ENCODE measurements around the gene ROR1. TPM values are rescaled to one million over a fixed set of nuclear protein-coding genes. Genes with fewer than 3 reads are reported as not detected.

Gene ROR1
- total and polyA plus RNA-seq, 2 donors (not counting 1 experiment from before 2014, with no cell fraction given), result 0.46 to 16.0 TPM

DNA sequence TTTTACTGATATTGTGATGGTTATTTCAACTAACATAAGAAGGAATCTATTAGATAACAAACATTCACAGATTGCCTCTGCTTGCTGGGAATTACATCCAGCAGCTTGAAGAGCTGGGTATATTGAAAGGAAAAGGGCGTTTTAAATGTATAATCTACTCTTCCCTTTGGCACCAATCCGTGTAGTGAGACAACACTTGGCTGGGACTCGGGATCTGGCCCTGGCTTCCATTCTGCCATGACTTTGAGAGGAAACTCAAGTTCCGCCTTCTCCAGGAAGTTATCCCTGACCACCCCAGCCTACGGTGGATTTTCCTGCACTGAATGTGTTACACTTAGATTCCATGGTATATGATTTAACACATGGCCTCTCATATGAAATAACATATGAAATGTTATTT is 342.7 kb downstream of the ROR1 start:
- H3K27me3 ChIP-seq (replicated peaks in 1 of 4; ENCODE audit: control extremely low read depth in 1 of 4, control insufficient read depth in 3 of 4, insufficient read depth in 4 of 4, low read length in 3 of 4), result peaks cover 0 to 3% (median 0%) of the 10 kb centered on the region in 4 experiments
- intact Hi-C loops (cut with micrococcal nuclease), result no loop called here
- no peaks in the 10 kb centered on the region for H3K36me3 ChIP-seq (replicated peaks in 1 of 2; ENCODE audit: control extremely low read depth in 1 of 2, control insufficient read depth in 1 of 2, extremely low read depth in 1 of 2, insufficient read depth in 2 of 2, low read length in 1 of 2)
- H2AFZ ChIP-seq (ENCODE audit: insufficient read depth, low read depth, low read length, poor library complexity, severe bottlenecking), result no peak overlapping the region
- Mint-ChIP-seq H3K9me3 (ENCODE audit: insufficient read depth) (no peaks in the 10 kb centered on the region), H3K4me1 (no peaks in the 10 kb centered on the region), H3K27me3 (peaks cover 3% of the 10 kb centered on the region), H3K4me3 (no peak overlapping the region), H3K27ac (no peak overlapping the region)
- TF ChIP-seq, protein P1, sequence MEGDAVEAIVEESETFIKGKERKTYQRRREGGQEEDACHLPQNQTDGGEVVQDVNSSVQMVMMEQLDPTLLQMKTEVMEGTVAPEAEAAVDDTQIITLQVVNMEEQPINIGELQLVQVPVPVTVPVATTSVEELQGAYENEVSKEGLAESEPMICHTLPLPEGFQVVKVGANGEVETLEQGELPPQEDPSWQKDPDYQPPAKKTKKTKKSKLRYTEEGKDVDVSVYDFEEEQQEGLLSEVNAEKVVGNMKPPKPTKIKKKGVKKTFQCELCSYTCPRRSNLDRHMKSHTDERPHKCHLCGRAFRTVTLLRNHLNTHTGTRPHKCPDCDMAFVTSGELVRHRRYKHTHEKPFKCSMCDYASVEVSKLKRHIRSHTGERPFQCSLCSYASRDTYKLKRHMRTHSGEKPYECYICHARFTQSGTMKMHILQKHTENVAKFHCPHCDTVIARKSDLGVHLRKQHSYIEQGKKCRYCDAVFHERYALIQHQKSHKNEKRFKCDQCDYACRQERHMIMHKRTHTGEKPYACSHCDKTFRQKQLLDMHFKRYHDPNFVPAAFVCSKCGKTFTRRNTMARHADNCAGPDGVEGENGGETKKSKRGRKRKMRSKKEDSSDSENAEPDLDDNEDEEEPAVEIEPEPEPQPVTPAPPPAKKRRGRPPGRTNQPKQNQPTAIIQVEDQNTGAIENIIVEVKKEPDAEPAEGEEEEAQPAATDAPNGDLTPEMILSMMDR (IDR thresholded peaks at IDR 0.05), result no peak
- no peak for TF ChIP-seq EZH2 (IDR thresholded peaks at IDR 0.05; ENCODE audit: borderline replicate concordance, insufficient read depth, low read depth, low read length, poor library complexity, severe bottlenecking)
- no peaks in the 10 kb centered on the region for H4K20me1 ChIP-seq (ENCODE audit: control insufficient read depth, insufficient read depth, low read length, poor library complexity, severe bottlenecking)
- no peak overlapping the region for H3K27ac ChIP-seq (ENCODE audit: low read length in 2 of 2)
- no peaks in the 10 kb centered on the region for H3K79me2 ChIP-seq (ENCODE audit: control insufficient read depth, insufficient read depth, low read length)
- ATAC-seq (ENCODE audit: low read depth) (no peak), DNase-seq (no peak)
- WGBS (ENCODE audit: insufficient coverage), result 100% methylated on average over 1 of the region's 5 CpGs
- no peak overlapping the region for H3K4me2 ChIP-seq (replicated peaks; ENCODE audit: low read depth, low read length, poor library complexity, severe bottlenecking)
- H3K9me3 ChIP-seq (ENCODE audit: control extremely low read depth in 1 of 3, control insufficient read depth in 2 of 3, insufficient read depth in 1 of 3, low read length in 2 of 3), result no peaks in the 10 kb centered on the region
- H3K9ac ChIP-seq (ENCODE audit: low read length), result no peak overlapping the region
- H3K4me1 ChIP-seq (ENCODE audit: control insufficient read depth in 2 of 2, insufficient read depth in 2 of 2, low read length in 2 of 2), result no peaks in the 10 kb centered on the region
- POLR2A ChIA-PET, result no interaction called here
- H3K4me3 ChIP-seq (ENCODE audit: control extremely low read depth in 1 of 5, extremely low read depth in 1 of 5, insufficient read depth in 1 of 5, low read depth in 2 of 5, low read length in 4 of 5), result no peak overlapping the region
- CTCF ChIA-PET, result interaction anchor here (1.0 kb wide), 1 partner anchor 17 kb away, joined by 6 read pairs; no protein-coding TSS in a partner anchor

DNA sequence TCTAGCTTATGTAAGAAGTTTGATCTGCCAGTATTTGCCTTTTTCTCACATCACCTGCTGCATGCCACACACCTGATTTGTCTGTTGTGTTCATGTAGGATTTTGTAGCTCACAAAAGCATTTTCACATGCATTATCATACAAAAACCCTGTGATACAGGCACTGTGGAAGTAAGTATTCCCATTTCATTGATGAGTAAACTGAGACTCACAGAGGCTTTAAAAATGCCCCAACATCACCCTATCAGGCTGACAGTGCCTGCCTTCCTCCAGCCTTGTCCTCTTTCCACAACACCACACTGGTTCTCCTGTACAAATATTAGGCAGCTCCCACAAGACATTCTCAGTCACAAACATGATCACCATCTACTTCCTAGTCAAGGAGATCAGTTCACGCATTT is 343.7 kb downstream of the ROR1 start:
- H3K4me1 ChIP-seq (ENCODE audit: control insufficient read depth in 2 of 2, insufficient read depth in 2 of 2, low read length in 2 of 2), result no peaks in the 10 kb centered on the region
- no peak overlapping the region for H3K4me2 ChIP-seq (replicated peaks; ENCODE audit: low read depth, low read length, poor library complexity, severe bottlenecking)
- no peaks in the 10 kb centered on the region for H3K36me3 ChIP-seq (replicated peaks in 1 of 2; ENCODE audit: control extremely low read depth in 1 of 2, control insufficient read depth in 1 of 2, extremely low read depth in 1 of 2, insufficient read depth in 2 of 2, low read length in 1 of 2)
- no peak for ATAC-seq (ENCODE audit: low read depth)
- no peak overlapping the region for H3K9ac ChIP-seq (ENCODE audit: low read length)
- ChIA-PET CTCF (interaction anchor here (1.2 to 1.6 kb wide), 2 partner anchors 21 to 426 kb away, joined by 3 to 5 read pairs; no protein-coding TSS in a partner anchor), POLR2A (no interaction called here)
- H3K27me3 ChIP-seq (replicated peaks in 1 of 4; ENCODE audit: control extremely low read depth in 1 of 4, control insufficient read depth in 3 of 4, insufficient read depth in 4 of 4, low read length in 3 of 4), result peaks cover 0 to 3% (median 0%) of the 10 kb centered on the region in 4 experiments
- no peak for TF ChIP-seq EZH2 (IDR thresholded peaks at IDR 0.05; ENCODE audit: borderline replicate concordance, insufficient read depth, low read depth, low read length, poor library complexity, severe bottlenecking)
- TF ChIP-seq, protein P1 (IDR thresholded peaks at IDR 0.05), result no peak
- no peaks in the 10 kb centered on the region for H3K79me2 ChIP-seq (ENCODE audit: control insufficient read depth, insufficient read depth, low read length)
- no peaks in the 10 kb centered on the region for H3K9me3 ChIP-seq (ENCODE audit: control extremely low read depth in 1 of 3, control insufficient read depth in 2 of 3, insufficient read depth in 1 of 3, low read length in 2 of 3)
- intact Hi-C loops (cut with micrococcal nuclease), result no loop called here
- DNase-seq, result no peak
- no peak overlapping the region for H2AFZ ChIP-seq (ENCODE audit: insufficient read depth, low read depth, low read length, poor library complexity, severe bottlenecking)
- H4K20me1 ChIP-seq (ENCODE audit: control insufficient read depth, insufficient read depth, low read length, poor library complexity, severe bottlenecking), result no peaks in the 10 kb centered on the region
- Mint-ChIP-seq H3K4me3 (no peak overlapping the region), H3K27me3 (peaks cover 6% of the 10 kb centered on the region), H3K9me3 (ENCODE audit: insufficient read depth) (no peaks in the 10 kb centered on the region), H3K27ac (no peak overlapping the region), H3K4me1 (no peaks in the 10 kb centered on the region)
- no peak overlapping the region for H3K27ac ChIP-seq (ENCODE audit: low read length in 2 of 2)
- 60% methylated on average over 1 of the region's 1 CpG for WGBS (ENCODE audit: insufficient coverage)
- H3K4me3 ChIP-seq (ENCODE audit: control extremely low read depth in 1 of 5, extremely low read depth in 1 of 5, insufficient read depth in 1 of 5, low read depth in 2 of 5, low read length in 4 of 5), result no peak overlapping the region
